RWPE1 (cell line): ENCODE measurements around the gene OR1L4.

Experiments
- CTCF ChIA-PET: fragments of 350-600 bp; sonication (Branson Sonifier 250); formaldehyde crosslinking; extraction: SDS; loops from one replicate; lab custom pipeline; 2021; lab: Yijun Ruan, JAX
- POLR2A ChIA-PET: fragments of 400-600 bp; formaldehyde crosslinking; extraction: SDS; loops from one replicate; lab custom pipeline; 2020; ENCODE audit warnings: antibody characterized with exemption; ENCODE audit not compliant: low non-redundant PET; lab: Yijun Ruan, JAX
- DNase-seq: peaks from one replicate; pipeline ENCODE4 v3.0.0; 2012; ENCODE audit warnings: low spot score
- H3K27ac ChIP-seq: fragments of 450-650 bp; 2 replicates; pipeline ENCODE4 v1.5.1; 2017
- CTCF ChIP-seq: fragments of 450-650 bp; conservative IDR thresholded peaks from 2 replicates; pipeline ENCODE4 v1.5.1; 2017; ENCODE audit warnings: low read depth, mild to moderate bottlenecking

The OR1L4 gene

GRCh38 chr9:122723690-122724089, at the start of gene OR1L4:
OR1L4 (plus strand) TSS chr9:122723990; CDS start chr9:122723990, 0 bp downstream.
- no peak within 1 kb of the TSS for H3K27ac ChIP-seq
- ChIA-PET POLR2A (no interaction called here), CTCF (no interaction called here)
- no peak for TF ChIP-seq CTCF
- no peak for DNase-seq

- POLR2A ChIA-PET: no interaction called here
- CTCF ChIA-PET: interaction anchor here (0.6 kb wide), 2 partner anchors 538 to 1745 kb away, joined by 3 to 4 read pairs; no protein-coding TSS in a partner anchor
- DNase-seq: no peak
- no peak overlapping the region for H3K27ac ChIP-seq
- no peak for TF ChIP-seq CTCF
These were observed 38.9 kb upstream of the OR1L4 start for GRCh38 chr9:122684851-122685250.

- no peak for TF ChIP-seq CTCF
- ChIA-PET POLR2A (no interaction called here), CTCF (no interaction called here)
- H3K27ac ChIP-seq: no peak overlapping the region
- DNase-seq: peak; percentile 30
These were observed 28.1 kb upstream of the OR1L4 start for GRCh38 chr9:122695696-122696095.

GRCh38 chr9:122718038-122718437, 5.8 kb upstream of the OR1L4 start:
- ChIA-PET CTCF (no interaction called here), POLR2A (no interaction called here)
- no peak overlapping the region for H3K27ac ChIP-seq
- TF ChIP-seq CTCF: no peak
- DNase-seq: no peak

GRCh38 chr9:122719218-122719617, 4.6 kb upstream of the OR1L4 start:
- ChIA-PET POLR2A (no interaction called here), CTCF (interaction anchor here (0.7 kb wide), 1 partner anchor 105 kb away, joined by 3 read pairs; no protein-coding TSS in a partner anchor)
- no peak for DNase-seq
- TF ChIP-seq CTCF: no peak
- H3K27ac ChIP-seq: no peak overlapping the region

GRCh38 chr9:122742003-122742402, 18.2 kb downstream of the OR1L4 start, which contains the start of gene OR1L6:
OR1L6 (plus strand) TSS chr9:122742303; CDS start chr9:122749848, 7,545 bp downstream.
- no peak for TF ChIP-seq CTCF
- ChIA-PET CTCF (no interaction called here), POLR2A (no interaction called here)
- H3K27ac ChIP-seq: no peak within 1 kb of the TSS
- no peak for DNase-seq

GRCh38 chr9:122754825-122755224, 31.0 kb downstream of the OR1L4 start:
- H3K27ac ChIP-seq: no peak overlapping the region
- no peak for DNase-seq
- ChIA-PET POLR2A (no interaction called here), CTCF (no interaction called here)
- no peak for TF ChIP-seq CTCF
